Ascending aorta (tissue), 2 donors: ENCODE results near the gene STRN. TPM values are rescaled to one million over a fixed set of nuclear protein-coding genes. Genes with fewer than 3 reads are reported as not detected.
"Not testable (repeated sequence)": the region's sequence is repeated elsewhere in the genome, so short reads cannot be mapped to it uniquely, and the experiment has no call there.

ENCODE experiments used
- DNase-seq, 2 donors: peaks; one replicate each; pipeline ENCODE4 v3.0.0-alpha.2; 2019; ENCODE audit warnings: low spot score in 2 of 2
- H3K27ac ChIP-seq, 2 donors: fragments of 200-600 bp; sonication (generic); one replicate each; pipeline ENCODE4 v1.5.1; 2016 to 2017; ENCODE audit warnings: mild to moderate bottlenecking in 1 of 2
- H3K27me3 ChIP-seq: fragments of 200-600 bp; sonication (generic); one replicate; pipeline ENCODE4 v1.5.1; 2017
- H3K36me3 ChIP-seq, 2 donors: fragments of 200-600 bp; sonication (generic); one replicate each; pipeline ENCODE4 v1.5.1; 2016
- H3K4me1 ChIP-seq, 2 donors: fragments of 200-600 bp; sonication (generic); one replicate each; pipeline ENCODE4 v1.5.1; 2016 to 2017; ENCODE audit warnings: mild to moderate bottlenecking in 1 of 2
- H3K4me3 ChIP-seq, 2 donors: fragments of 200-600 bp; sonication (generic); one replicate each; pipeline ENCODE4 v1.5.1; 2016 to 2017; ENCODE audit warnings: mild to moderate bottlenecking in 1 of 2
- H3K9me3 ChIP-seq, 2 donors: fragments of 200-600 bp; sonication (generic); one replicate each; pipeline ENCODE4 v1.5.1; 2016
- CTCF ChIP-seq, 3 experiments: fragments of 200-600 bp in 2 of 3; fragments of 450-650 bp in 1 of 3; sonication (generic) in 2 of 3; IDR thresholded peaks; one replicate each; pipeline ENCODE4 v1.5.1; 2016 to 2019; ENCODE audit warnings: antibody characterized with exemption in 3 of 3, mild to moderate bottlenecking in 1 of 3, moderate library complexity in 1 of 3
- intact Hi-C: fragments of 100-400 bp; cut with DNase I; formaldehyde crosslinking; loops from one replicate; pipeline ENCODE4 v1.15.1; 2023
- total RNA-seq: library from RNA; depleted of rRNA; stranded (reverse); fragments of >200 nt; gene quantifications from one replicate; pipeline ENCODE4 v1.1.0, GENCODE V29; 2016

Gene STRN
- total RNA-seq, 1 donor from 2014 or later: 4.3 TPM

GRCh38 chr2:37000318-37000717, 34.0 kb upstream of the STRN start:
- no peaks in the 10 kb centered on the region for H3K4me1 ChIP-seq
- no peak for TF ChIP-seq CTCF (IDR thresholded peaks at IDR 0.05)
- H3K36me3 ChIP-seq: peaks cover 66 to 69% of the 10 kb centered on the region in 2 donors

GRCh38 chr2:36999416-36999815, 33.1 kb upstream of the STRN start:
- DNase-seq, H3K27me3 ChIP-seq, H3K9me3 ChIP-seq, H3K4me1 ChIP-seq, intact Hi-C loops, H3K4me3 ChIP-seq, H3K27ac ChIP-seq: not testable (repeated sequence)
- peaks cover 57 to 60% of the 10 kb centered on the region in 2 donors for H3K36me3 ChIP-seq

More at GRCh38 chr2:37000318-37000717, 34.0 kb upstream of the STRN start:
- Histone ChIP-seq H3K27ac (no peak overlapping the region), H3K4me3 (no peak overlapping the region), H3K9me3 (no peaks in the 10 kb centered on the region), H3K27me3 (no peaks in the 10 kb centered on the region)
- no peak for DNase-seq
- intact Hi-C loops: loop anchor here (10.0 kb wide), 1 partner anchor 216 kb away; no protein-coding TSS in a partner anchor

GRCh38 chr2:36993841-36994620, 27.7 kb upstream of the STRN start:
- H3K36me3 ChIP-seq: peaks cover 11 to 24% of the 10 kb centered on the region in 2 donors
- H3K9me3 ChIP-seq: no peaks in the 10 kb centered on the region
- H3K4me1 ChIP-seq: no peaks in the 10 kb centered on the region
- intact Hi-C loops: no loop called here
- no peak for DNase-seq
- no peak overlapping the region for H3K4me3 ChIP-seq
- H3K27ac ChIP-seq: no peak overlapping the region
- no peak for TF ChIP-seq CTCF (IDR thresholded peaks at IDR 0.05)
- no peaks in the 10 kb centered on the region for H3K27me3 ChIP-seq

GRCh38 chr2:36988008-36988407, 21.7 kb upstream of the STRN start:
- intact Hi-C loops: no loop called here
- DNase-seq: no peak
- H3K36me3 ChIP-seq: peaks cover 2 to 31% of the 10 kb centered on the region in 2 donors
- no peak for TF ChIP-seq CTCF (IDR thresholded peaks at IDR 0.05)
- no peak overlapping the region for H3K4me3 ChIP-seq
- H3K4me1 ChIP-seq: no peaks in the 10 kb centered on the region
- no peaks in the 10 kb centered on the region for H3K27me3 ChIP-seq
- H3K27ac ChIP-seq: no peak overlapping the region
- H3K9me3 ChIP-seq: no peaks in the 10 kb centered on the region

- Histone ChIP-seq H3K27ac (no peak overlapping the region), H3K36me3 (peaks cover 18 to 32% of the 10 kb centered on the region in 2 donors)
These were observed 16.1 kb upstream of the STRN start for GRCh38 chr2:36982467-36982866.

More at GRCh38 chr2:36982467-36982866, 16.1 kb upstream of the STRN start:
- Histone ChIP-seq H3K27me3 (no peaks in the 10 kb centered on the region), H3K4me1 (no peaks in the 10 kb centered on the region), H3K4me3 (no peak overlapping the region), H3K9me3 (no peaks in the 10 kb centered on the region)
- intact Hi-C loops: no loop called here
- no peak for DNase-seq
- TF ChIP-seq CTCF (IDR thresholded peaks at IDR 0.05): no peak
